Left colon (tissue), 2 donors: ENCODE measurements around the gene ACAD8. TPM values are rescaled to one million over a fixed set of nuclear protein-coding genes. Genes with fewer than 3 reads are reported as not detected.

Experiments
- total RNA-seq, 2 donors: library from RNA; stranded (reverse); fragmentation: NEBNext Ultra II Directional; extraction: Animal tissue kit (Norgen Biotek cat#: 25700); gene quantifications; one replicate each; pipeline ENCODE4 v1.2.1, GENCODE V29; 2021
- donor health status: DM: no; HTN: no; CAD: no.
- donor health status: DM: yes; HTN: yes; CAD: no.

Gene ACAD8
- total RNA-seq, 2 donors from 2014 or later, result 28.1 to 30.7 TPM

Other genes with a start within 250 kb of the ACAD8 start
- gene JAM3, start 184.5 kb upstream of the ACAD8 start, total RNA-seq, result 10 to 100 TPM in 1 of 2 donors, 1 to 10 TPM in 1; 5.1 to 10.7 TPM
- gene NCAPD3, start 29.6 kb upstream of the ACAD8 start, total RNA-seq, result 10 to 100 TPM; 11.5 to 17.0 TPM
- gene VPS26B, start 28.9 kb upstream of the ACAD8 start, total RNA-seq, result 10 to 100 TPM; 40.8 to 41.1 TPM
- 10 to 100 TPM; 28.5 to 32.0 TPM for gene THYN1, start 216 bp upstream of the ACAD8 start, total RNA-seq
- not detected for gene GLB1L3, start 22.8 kb downstream of the ACAD8 start, total RNA-seq
- 10 to 100 TPM; 22.6 to 28.6 TPM for gene GLB1L2, start 78.4 kb downstream of the ACAD8 start, total RNA-seq
- under 1 TPM; 0.12 to 0.22 TPM for gene B3GAT1, start 158.7 kb downstream of the ACAD8 start, total RNA-seq